Stimulated activated CD8-positive, alpha-beta memory T cell treated with anti-CD3 and anti-CD28 coated beads, Interleukin-12 subunit alpha, Interleukin-12 subunit beta, amount 100 ng/mL, for 4 hours (primary cell): ENCODE measurements around the gene CFAP221.

ENCODE experiments used
- DNase-seq: peaks from one replicate; pipeline ENCODE4 v3.0.0-alpha.2; 2020; ENCODE audit warnings: low read depth

CFAP221 gene

GRCh38 chr2:119680457-119681202 is 136.4 kb downstream of the CFAP221 start:
- no peak for DNase-seq

GRCh38 chr2:119681203-119681867 is 137.1 kb downstream of the CFAP221 start:
- DNase-seq: no peak

GRCh38 chr2:119681868-119682220 is 137.6 kb downstream of the CFAP221 start:
- DNase-seq: no peak

GRCh38 chr2:119682578-119682977 is 138.3 kb downstream of the CFAP221 start:
- DNase-seq: no peak

- DNase-seq: no peak
Measured at GRCh38 chr2:119683074-119683712, 138.9 kb downstream of the CFAP221 start.

- no peak for DNase-seq
Measured at GRCh38 chr2:119683713-119684443, 139.6 kb downstream of the CFAP221 start.

GRCh38 chr2:119684518-119684917 is 140.3 kb downstream of the CFAP221 start:
- no peak for DNase-seq

- no peak for DNase-seq
Measured at GRCh38 chr2:119688616-119689015, 144.4 kb downstream of the CFAP221 start.

- DNase-seq: no peak
Measured at GRCh38 chr2:119689218-119689617, 145.0 kb downstream of the CFAP221 start.

GRCh38 chr2:119691189-119691588 is 146.9 kb downstream of the CFAP221 start:
- no peak for DNase-seq

GRCh38 chr2:119691651-119692245 is 147.5 kb downstream of the CFAP221 start:
- DNase-seq: no peak

- no peak for DNase-seq
Measured at GRCh38 chr2:119692310-119692709, 148.1 kb downstream of the CFAP221 start.

- no peak for DNase-seq
Measured at GRCh38 chr2:119692954-119693353, 148.7 kb downstream of the CFAP221 start.

GRCh38 chr2:119693567-119693966 is 149.3 kb downstream of the CFAP221 start:
- no peak for DNase-seq

- DNase-seq: no peak
Measured at GRCh38 chr2:119693967-119694366, 149.7 kb downstream of the CFAP221 start.

- DNase-seq: no peak
Measured at GRCh38 chr2:119694470-119694844, 150.2 kb downstream of the CFAP221 start.

GRCh38 chr2:119694845-119695521 is 150.7 kb downstream of the CFAP221 start:
- DNase-seq: no peak

- no peak for DNase-seq
Measured at GRCh38 chr2:119696005-119696404, 151.8 kb downstream of the CFAP221 start.

GRCh38 chr2:119696494-119697030 is 152.3 kb downstream of the CFAP221 start:
- no peak for DNase-seq

- no peak for DNase-seq
Measured at GRCh38 chr2:119697290-119698020, 153.2 kb downstream of the CFAP221 start.

- no peak for DNase-seq
Measured at GRCh38 chr2:119698246-119698645, 154.0 kb downstream of the CFAP221 start.
